Activated T-cell treated with anti-CD3 and anti-CD28 coated beads, Interleukin-2, amount 50 U/mL, for 72 hours (primary cell): ENCODE measurements around the gene ESYT2. TPM values are rescaled to one million over a fixed set of nuclear protein-coding genes. Genes with fewer than 3 reads are reported as not detected.

ENCODE experiments used
- ATAC-seq, 2 donors: fragments of 150-1000 bp; cut with Tn5 transposase; replicated peaks in 1 of 2; 2 replicates each; pipeline ENCODE4 v1.10.0; 2021; ENCODE audit warnings: moderate library complexity in 2 of 2, mild to moderate bottlenecking in 1 of 2
- DNase-seq, 2 donors: peaks; one replicate each; pipeline ENCODE4 v3.0.0; 2021 to 2022; ENCODE audit warnings: mixed read lengths in 1 of 2
- H3K27ac Mint-ChIP-seq: one replicate; pipeline ENCODE4 v1.8.0; 2022; ENCODE audit warnings: mild to moderate bottlenecking, moderate library complexity, mixed read lengths
- H3K27me3 Mint-ChIP-seq: one replicate; pipeline ENCODE4 v1.8.0; 2022; ENCODE audit warnings: low read depth, mixed read lengths
- H3K36me3 Mint-ChIP-seq, 2 donors: one replicate each; pipeline ENCODE4 v1.8.0; 2022; ENCODE audit warnings: mixed read lengths in 2 of 2, mild to moderate bottlenecking in 1 of 2; ENCODE audit not compliant: insufficient read depth in 2 of 2
- H3K4me1 Mint-ChIP-seq: one replicate; pipeline ENCODE4 v1.8.0; 2022; ENCODE audit warnings: low read depth, mixed read lengths
- H3K4me3 Mint-ChIP-seq, 2 donors: one replicate each; pipeline ENCODE4 v1.8.0; 2022; ENCODE audit warnings: mild to moderate bottlenecking in 2 of 2, mixed read lengths in 2 of 2, moderate library complexity in 2 of 2
- H3K9me3 Mint-ChIP-seq, 2 donors: one replicate each; pipeline ENCODE4 v1.8.0; 2022; ENCODE audit warnings: mixed read lengths in 2 of 2
- total RNA-seq, 2 donors: library from RNA; stranded (reverse); gene quantifications; one replicate each; pipeline ENCODE4 v1.2.3, GENCODE V29; 2022

The ESYT2 gene
- total RNA-seq, 2 donors from 2014 or later, result 68.6 to 68.8 TPM

DNA sequence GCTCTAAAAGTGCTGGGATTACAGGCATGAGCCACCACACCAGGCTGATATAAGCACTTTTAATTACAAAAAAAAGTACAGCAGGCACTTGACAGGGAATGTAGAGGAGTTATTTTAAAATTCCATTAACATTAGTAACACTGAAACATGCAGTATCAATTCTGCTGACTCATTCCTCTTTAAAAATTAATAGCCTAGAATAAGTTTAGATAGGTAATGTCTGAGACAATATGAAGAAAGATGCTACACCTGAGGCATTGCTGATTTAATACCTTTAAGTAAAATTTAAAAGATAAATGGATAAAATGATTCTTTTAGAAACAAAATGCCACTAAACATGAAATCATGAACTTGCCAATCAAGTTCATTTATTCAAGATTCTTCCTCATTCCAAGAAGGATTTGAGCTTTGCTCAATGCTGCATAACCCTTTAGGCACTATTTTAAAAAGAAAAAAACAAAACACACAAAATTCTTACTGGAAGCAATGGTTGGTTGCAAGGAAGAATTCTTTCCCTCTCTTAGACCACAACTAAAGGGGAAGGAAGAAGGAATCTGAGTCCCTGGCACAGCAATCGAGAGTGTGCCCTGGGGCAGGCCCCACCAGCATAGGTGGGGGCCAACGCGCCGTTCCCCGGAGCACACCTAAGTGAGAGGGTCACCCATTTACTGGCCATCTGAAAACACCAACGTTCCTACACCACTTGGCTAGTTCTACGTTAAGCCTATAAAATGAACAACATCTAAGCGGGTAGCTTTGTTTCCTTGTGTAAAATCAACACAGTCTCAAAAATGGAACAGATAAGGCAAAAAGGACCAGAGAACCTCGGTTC lies 26.6 kb downstream of the ESYT2 start:
- DNase-seq (no peak), ATAC-seq (peak in 1 of 2 donors; percentile 18)
- H3K36me3 Mint-ChIP-seq, result peaks cover 9 to 16% of the 10 kb centered on the region in 2 donors
- peak overlapping the region; percentile 54 for H3K27ac Mint-ChIP-seq
- H3K9me3 Mint-ChIP-seq, result no peaks in the 10 kb centered on the region
- H3K27me3 Mint-ChIP-seq, result no peaks in the 10 kb centered on the region
- peaks cover 39% of the 10 kb centered on the region for H3K4me1 Mint-ChIP-seq
- peak overlapping the region; percentile 51 to 53 for H3K4me3 Mint-ChIP-seq

DNA sequence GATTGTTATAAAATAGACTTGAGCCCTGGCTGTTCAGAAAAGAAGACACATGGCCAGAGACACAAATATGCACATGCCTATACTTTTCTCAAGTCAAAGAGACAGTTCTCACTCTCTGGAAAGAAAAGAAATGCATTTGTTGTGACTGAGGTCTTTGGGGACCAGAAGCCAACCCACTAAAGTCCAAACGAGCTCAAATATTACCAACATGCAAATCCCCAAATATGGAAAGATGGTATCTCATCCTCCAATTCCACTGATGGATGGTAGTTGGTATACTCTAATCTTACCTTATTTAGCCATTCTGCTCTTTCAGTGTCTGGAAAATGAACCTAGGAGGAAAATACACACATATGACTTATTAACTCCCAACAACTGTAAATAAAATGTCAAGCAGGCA lies 30.6 kb downstream of the ESYT2 start:
- Mint-ChIP-seq H3K36me3 (peaks cover 6 to 10% of the 10 kb centered on the region in 2 donors), H3K4me3 (no peak overlapping the region), H3K9me3 (no peaks in the 10 kb centered on the region), H3K4me1 (peaks cover 37% of the 10 kb centered on the region), H3K27me3 (no peaks in the 10 kb centered on the region), H3K27ac (no peak overlapping the region)
- DNase-seq (no peak), ATAC-seq (no peak)

DNA sequence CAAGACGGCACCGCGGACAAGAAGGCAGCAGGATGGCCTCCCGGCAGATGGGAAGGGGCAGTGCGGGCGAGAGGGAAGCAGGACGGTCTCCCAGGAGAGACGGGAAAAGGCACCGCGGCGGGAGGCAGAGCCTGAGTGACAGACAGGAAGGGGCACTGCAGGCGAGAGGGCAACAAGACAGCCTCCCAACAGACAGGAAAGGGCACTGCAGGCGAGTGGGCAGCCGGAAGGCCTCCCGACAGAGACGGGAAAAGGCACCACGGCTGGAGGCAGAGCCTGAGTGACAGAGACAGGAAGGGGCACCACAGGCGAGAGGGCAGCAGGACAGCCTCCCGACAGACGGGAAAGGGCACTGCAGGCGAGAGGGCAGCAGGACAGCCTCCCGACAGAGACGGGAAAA lies 32.6 kb downstream of the ESYT2 start:
- no peak for ATAC-seq
- Mint-ChIP-seq H3K36me3 (peaks cover 5 to 22% of the 10 kb centered on the region in 2 donors), H3K9me3 (no peaks in the 10 kb centered on the region), H3K27ac (no peak overlapping the region), H3K4me1 (peaks cover 20% of the 10 kb centered on the region), H3K4me3 (no peak overlapping the region), H3K27me3 (no peaks in the 10 kb centered on the region)
- DNase-seq, result no peak

DNA sequence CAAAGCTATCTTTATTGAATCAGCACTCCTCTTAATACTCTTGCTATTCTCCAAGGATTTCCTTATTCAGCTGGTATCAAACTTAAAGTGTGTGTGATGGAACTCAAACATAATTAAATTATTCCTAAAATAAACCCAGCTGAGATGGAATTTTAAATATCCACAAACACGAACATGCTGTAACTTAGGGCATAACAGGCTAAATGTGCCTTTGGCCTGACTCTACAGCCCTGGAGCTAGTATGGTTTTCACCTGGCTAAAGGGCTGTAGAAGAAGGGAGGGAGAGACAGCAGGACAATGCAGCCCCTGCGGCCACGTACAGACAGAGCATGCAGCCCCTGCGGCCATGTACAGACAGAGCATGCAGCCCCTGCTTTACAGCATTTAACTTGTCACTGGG lies 34.0 kb downstream of the ESYT2 start:
- H3K4me3 Mint-ChIP-seq, result no peak overlapping the region
- no peak for ATAC-seq
- H3K4me1 Mint-ChIP-seq, result peaks cover 14% of the 10 kb centered on the region
- no peaks in the 10 kb centered on the region for H3K9me3 Mint-ChIP-seq
- H3K36me3 Mint-ChIP-seq, result peaks cover 5 to 28% of the 10 kb centered on the region in 2 donors
- no peak overlapping the region for H3K27ac Mint-ChIP-seq
- H3K27me3 Mint-ChIP-seq, result no peaks in the 10 kb centered on the region
- DNase-seq, result no peak

DNA sequence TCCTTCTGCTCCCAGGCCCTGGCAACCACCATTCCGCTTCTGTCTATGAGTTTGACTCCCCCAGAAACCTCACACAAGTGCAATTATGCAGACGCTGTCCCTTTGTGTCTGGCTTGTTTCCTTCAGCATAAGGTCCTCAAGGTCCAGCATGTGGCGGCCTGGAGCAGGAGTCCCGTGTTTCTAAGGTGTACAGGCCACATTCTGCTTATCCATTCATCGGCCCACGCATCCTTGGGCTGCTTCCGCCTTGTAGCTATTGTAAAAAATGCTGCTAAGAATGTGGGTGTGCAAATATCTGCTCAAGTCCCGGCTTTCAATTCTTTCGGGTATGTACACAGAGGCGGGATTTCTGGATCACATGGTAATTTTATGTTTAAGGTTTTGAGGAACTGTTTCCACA lies 38.2 kb downstream of the ESYT2 start:
- Mint-ChIP-seq H3K27me3 (no peaks in the 10 kb centered on the region), H3K4me3 (no peak overlapping the region), H3K36me3 (peaks cover 2 to 21% of the 10 kb centered on the region in 2 donors), H3K4me1 (peaks cover under 1% of the 10 kb centered on the region), H3K9me3 (no peaks in the 10 kb centered on the region), H3K27ac (no peak overlapping the region)
- ATAC-seq, result no peak
- no peak for DNase-seq

DNA sequence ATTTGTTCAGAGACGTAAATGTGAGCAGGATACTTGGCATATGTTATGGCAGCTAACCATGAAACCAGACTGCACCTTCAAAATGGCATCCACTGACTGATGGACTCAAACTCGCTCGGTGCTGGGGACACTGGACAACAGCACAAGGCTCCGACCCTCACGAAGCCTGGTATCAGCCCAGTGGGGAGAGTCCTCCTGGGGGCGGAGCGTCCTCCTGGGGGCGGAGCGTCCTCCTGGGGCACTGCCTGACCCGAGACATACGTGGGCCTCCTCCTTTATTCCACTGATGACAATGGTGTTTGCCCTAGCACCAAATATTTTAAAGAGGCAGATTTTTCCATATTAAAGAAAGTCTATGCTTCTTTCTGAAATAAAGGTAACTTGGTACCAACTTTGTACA lies 39.5 kb downstream of the ESYT2 start:
- no peak for DNase-seq
- no peak for ATAC-seq
- Mint-ChIP-seq H3K36me3 (peaks cover 2 to 21% of the 10 kb centered on the region in 2 donors), H3K9me3 (no peaks in the 10 kb centered on the region), H3K4me3 (no peak overlapping the region), H3K4me1 (no peaks in the 10 kb centered on the region), H3K27me3 (no peaks in the 10 kb centered on the region), H3K27ac (no peak overlapping the region)

DNA sequence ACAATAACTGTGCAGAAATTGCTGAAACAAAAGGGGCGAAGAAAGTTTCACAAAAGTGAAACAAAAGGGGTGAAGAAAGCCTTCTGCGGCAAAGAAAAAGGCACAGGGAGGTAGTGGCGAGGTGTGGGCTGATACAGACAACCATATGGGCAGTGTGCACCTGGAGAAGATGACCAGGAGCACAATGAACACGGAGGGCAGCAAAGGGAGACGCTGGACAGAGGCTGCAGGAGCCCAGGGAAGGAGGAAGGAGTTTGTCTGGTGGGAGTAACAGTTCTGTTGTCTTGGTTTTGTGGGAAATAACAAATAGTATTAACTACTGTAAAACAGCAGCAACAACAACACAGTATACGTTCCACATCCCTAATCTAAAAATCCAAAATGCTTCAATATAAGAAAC lies 42.4 kb downstream of the ESYT2 start:
- no peaks in the 10 kb centered on the region for H3K9me3 Mint-ChIP-seq
- DNase-seq (no peak), ATAC-seq (no peak)
- H3K27me3 Mint-ChIP-seq, result no peaks in the 10 kb centered on the region
- no peak overlapping the region for H3K4me3 Mint-ChIP-seq
- H3K27ac Mint-ChIP-seq, result no peak overlapping the region
- no peaks in the 10 kb centered on the region for H3K4me1 Mint-ChIP-seq
- peaks cover 0 to 11% of the 10 kb centered on the region in 2 donors for H3K36me3 Mint-ChIP-seq

DNA sequence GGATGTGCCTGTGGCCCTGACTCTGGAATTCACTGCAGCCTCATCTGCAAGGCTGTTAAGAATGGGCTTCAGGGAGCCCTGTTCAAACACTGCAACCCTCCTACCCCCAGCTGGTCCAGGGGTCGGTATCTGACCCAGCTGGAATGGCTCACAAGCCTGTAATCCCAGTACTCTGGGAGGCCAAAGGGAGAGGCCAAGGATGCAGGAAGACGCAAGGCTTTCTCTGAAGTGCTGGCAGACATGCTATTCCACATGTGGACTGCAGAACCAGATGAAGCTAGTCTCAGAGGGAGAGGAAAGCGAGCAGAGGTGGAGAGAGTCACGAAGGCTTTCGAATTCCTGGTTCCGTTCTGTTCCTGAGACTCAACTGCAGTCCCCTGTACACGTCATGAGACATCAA lies 45.0 kb downstream of the ESYT2 start:
- Mint-ChIP-seq H3K4me3 (no peak overlapping the region), H3K27ac (no peak overlapping the region), H3K4me1 (peaks cover 6% of the 10 kb centered on the region), H3K36me3 (no peaks in the 10 kb centered on the region), H3K27me3 (no peaks in the 10 kb centered on the region), H3K9me3 (no peaks in the 10 kb centered on the region)
- ATAC-seq (no peak), DNase-seq (no peak)

DNA sequence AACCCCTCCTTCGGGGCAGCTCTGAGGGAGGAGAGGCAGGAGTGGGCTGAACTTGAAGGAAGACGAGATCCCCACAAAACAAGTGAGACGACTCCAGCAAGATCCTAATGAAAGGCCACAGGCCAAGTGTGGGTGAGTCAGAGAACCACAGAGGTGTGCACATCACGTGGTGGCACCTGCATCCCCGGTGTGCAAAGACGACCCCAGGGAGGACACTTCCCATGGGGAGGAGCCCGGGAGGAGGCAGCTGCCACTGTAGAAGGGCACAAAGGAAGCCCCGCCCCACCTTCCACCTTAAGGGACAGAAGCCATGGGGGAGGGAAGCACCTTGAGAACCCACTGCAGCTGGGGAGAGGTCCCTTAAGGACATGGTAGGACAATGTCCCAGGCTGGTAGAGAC lies 45.7 kb downstream of the ESYT2 start:
- Mint-ChIP-seq H3K9me3 (no peaks in the 10 kb centered on the region), H3K36me3 (no peaks in the 10 kb centered on the region), H3K4me1 (peaks cover 12% of the 10 kb centered on the region), H3K27ac (no peak overlapping the region), H3K4me3 (no peak overlapping the region), H3K27me3 (no peaks in the 10 kb centered on the region)
- no peak for DNase-seq
- ATAC-seq, result no peak

DNA sequence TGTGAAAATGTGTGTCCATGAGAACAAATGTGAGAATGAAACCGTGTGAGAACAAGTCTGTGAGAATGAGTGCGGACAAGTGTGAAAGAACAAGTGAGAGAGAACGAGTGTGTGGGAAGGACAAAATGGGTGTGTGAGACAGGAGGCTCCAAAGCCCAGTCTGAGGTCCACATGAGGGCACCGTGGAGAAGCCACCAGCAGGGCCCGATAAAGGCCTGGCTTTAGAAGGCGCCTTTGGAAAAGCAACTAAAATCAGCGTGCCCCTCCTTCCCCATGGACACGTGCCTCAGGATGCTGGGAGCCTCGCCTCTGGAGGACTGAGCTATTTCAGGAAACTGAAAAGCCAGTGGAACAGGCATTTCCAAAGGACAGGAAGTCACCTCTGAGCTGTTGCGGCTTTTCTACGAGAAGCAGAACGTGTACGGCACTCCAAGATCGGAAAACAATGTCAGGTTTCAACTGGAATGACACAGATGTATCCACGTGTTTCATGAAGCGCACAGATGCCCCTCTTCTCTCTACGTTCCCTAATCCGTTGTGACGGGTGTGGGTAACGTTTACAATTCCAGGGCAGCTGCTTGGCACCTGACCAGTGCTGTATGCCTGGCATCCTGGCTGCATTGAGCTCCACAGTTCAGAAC lies 46.4 kb downstream of the ESYT2 start:
- H3K9me3 Mint-ChIP-seq, result no peaks in the 10 kb centered on the region
- DNase-seq (no peak), ATAC-seq (no peak)
- peaks cover 18% of the 10 kb centered on the region for H3K4me1 Mint-ChIP-seq
- H3K36me3 Mint-ChIP-seq, result no peaks in the 10 kb centered on the region
- no peaks in the 10 kb centered on the region for H3K27me3 Mint-ChIP-seq
- no peak overlapping the region for H3K4me3 Mint-ChIP-seq
- no peak overlapping the region for H3K27ac Mint-ChIP-seq

DNA sequence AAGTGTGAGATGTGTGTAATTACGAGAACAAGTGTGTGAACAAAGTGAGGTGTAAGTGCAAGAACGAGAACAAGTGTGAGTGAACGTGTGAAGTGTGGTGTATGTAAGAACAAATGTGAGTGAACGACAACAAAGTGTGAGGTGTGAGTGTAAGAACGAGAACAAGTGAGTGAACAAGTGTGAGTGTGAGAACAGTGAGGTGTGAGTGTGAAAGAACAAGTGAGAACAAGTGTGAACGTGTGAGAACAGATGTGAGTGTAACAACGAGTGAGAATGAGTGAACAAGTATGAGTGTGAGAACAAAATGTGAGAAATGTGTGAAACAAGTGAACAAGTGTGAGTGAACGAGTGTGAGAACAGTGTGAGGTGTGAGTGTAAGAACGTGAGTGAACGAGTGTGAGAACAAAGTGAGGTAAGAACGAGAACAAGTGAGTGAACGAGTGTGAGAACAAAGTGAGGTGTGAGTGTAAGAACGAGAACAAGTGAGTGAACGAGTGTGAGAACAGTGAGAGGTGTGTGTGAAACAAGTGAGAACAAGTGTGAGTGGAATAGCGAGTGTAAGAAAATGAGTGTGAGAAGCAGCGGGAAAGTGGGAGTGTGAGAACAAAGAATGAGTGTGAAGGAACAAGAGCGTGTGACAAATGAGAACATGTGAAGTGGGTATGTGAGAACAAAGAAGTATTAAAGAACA lies 47.2 kb downstream of the ESYT2 start:
- Mint-ChIP-seq H3K4me1 (peaks cover 25% of the 10 kb centered on the region), H3K27me3 (no peaks in the 10 kb centered on the region), H3K36me3 (peaks cover 2 to 4% of the 10 kb centered on the region in 2 donors), H3K9me3 (no peaks in the 10 kb centered on the region), H3K27ac (no peak overlapping the region), H3K4me3 (no peak overlapping the region)
- ATAC-seq (no peak), DNase-seq (no peak)

DNA sequence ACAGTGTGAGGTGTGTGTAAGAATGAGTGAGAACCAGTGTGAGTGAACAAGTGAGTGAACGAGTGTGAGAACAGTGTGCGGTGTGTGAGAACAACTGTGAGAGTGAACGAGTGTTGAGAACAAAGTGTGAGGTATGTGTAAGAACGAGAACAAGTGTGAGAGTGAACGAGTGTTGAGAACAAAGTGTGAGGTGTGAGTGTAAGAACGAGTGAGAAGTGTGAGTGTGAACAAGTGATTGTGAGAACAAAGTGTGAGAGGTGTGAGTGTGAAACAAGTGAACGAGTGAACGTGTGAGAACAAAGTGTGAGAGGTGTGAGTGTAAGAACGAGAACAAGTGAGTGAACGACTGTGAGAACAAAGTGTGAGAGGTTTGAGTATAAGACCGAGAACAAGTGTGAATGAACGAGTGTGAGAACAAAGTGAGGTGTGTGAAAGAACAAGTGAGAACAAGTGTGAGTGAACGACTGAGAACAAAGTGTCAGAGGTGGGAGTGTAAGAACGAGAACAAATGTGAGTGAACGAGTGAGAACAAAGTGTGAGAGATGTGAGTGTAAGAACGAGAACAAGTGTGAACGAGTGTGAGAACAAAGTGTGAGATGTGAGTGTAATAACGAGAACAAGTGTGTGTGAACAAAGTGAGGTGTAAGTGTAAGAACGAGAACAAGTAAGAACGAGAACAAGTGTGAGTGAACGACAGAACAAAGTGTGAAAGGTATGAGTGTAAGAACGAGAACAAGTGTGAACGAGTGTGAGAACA lies 47.9 kb downstream of the ESYT2 start:
- Mint-ChIP-seq H3K36me3 (peaks cover 2 to 7% of the 10 kb centered on the region in 2 donors), H3K4me3 (no peak overlapping the region), H3K9me3 (no peaks in the 10 kb centered on the region), H3K27ac (no peak overlapping the region), H3K27me3 (no peaks in the 10 kb centered on the region), H3K4me1 (peaks cover 30% of the 10 kb centered on the region)
- DNase-seq (no peak), ATAC-seq (no peak)
